HepG2 (cell line): Measurements from ENCODE around the gene RASGRP2. TPM values are rescaled to one million over a fixed set of nuclear protein-coding genes. Genes with fewer than 3 reads are reported as not detected.

Experiments used
- ATAC-seq: fragments of 200-7000 bp; cut with Tn5 transposase; 3 replicates; pipeline ENCODE4 v1.9.1; 2020; ENCODE audit warnings: mild to moderate bottlenecking, moderate library complexity
- BruUV-seq: library from RNA; stranded (reverse); fragments of 400-500 nt; replicated peaks from 2 replicates; lab custom pipeline; 2021; lab: Mats Ljungman, UMichigan
- CTCF ChIA-PET: fragments of 300-600 bp; formaldehyde crosslinking; extraction: SDS; loops from one replicate; lab custom pipeline; 2021; ENCODE audit warnings: low total read pairs, inconsistent platforms, low intra/inter-chr PET ratio; lab: Yijun Ruan, JAX
- POLR2A ChIA-PET: fragments of 350-600 bp; sonication (Branson Sonifier 250); formaldehyde crosslinking; loops from one replicate; lab custom pipeline; 2020; ENCODE audit warnings: antibody characterized with exemption, inconsistent platforms; lab: Yijun Ruan, JAX
- DNase-seq: peaks from one replicate; pipeline ENCODE4 v3.0.0-alpha.2; 2015; ENCODE audit warnings: low spot score
- FAIRE-seq: peaks from 3 replicates; lab custom pipeline; 2011; peaks lifted over from hg19 to GRCh38; lab: Jason Lieb, UNC
- H2AFZ ChIP-seq: one replicate; pipeline ENCODE4 v1.6.1; 2011; ENCODE audit warnings: low read length, inconsistent platforms
- H3K27ac ChIP-seq: fragments of 300-600 bp; 3 replicates; pipeline ENCODE4 v1.8.0; 2011; ENCODE audit warnings: mixed run types, mild to moderate bottlenecking, mixed read lengths, low read length, inconsistent platforms; ENCODE audit not compliant: insufficient read depth; ENCODE audit errors: extremely low read length
- H3K27me3 ChIP-seq, 2 experiments: fragments of 200-600 bp in 1 of 2; 2 replicates in 1 of 2; 3 replicates in 1 of 2; pipeline versions ENCODE4 v1.6.0 to v1.8.0; 2011; ENCODE audit warnings: low read length in 2 of 2, mild to moderate bottlenecking in 2 of 2, moderate library complexity in 2 of 2, inconsistent platforms in 1 of 2; ENCODE audit not compliant: insufficient read depth in 2 of 2, control insufficient read depth in 1 of 2
- H3K36me3 ChIP-seq, 2 experiments: fragments of 200-600 bp in 1 of 2; replicated peaks in 1 of 2; 2 replicates in 1 of 2; 3 replicates in 1 of 2; pipeline versions ENCODE4 v1.5.1 to v1.8.0; 2011; ENCODE audit warnings: low read length in 2 of 2, inconsistent platforms in 1 of 2; ENCODE audit not compliant: insufficient read depth in 2 of 2, control insufficient read depth in 1 of 2
- H3K4me1 ChIP-seq: 2 replicates; pipeline ENCODE4 v1.5.1; 2012; ENCODE audit warnings: low read length, inconsistent platforms; ENCODE audit not compliant: insufficient read depth
- H3K4me2 ChIP-seq: 2 replicates; pipeline ENCODE4 v1.6.0; 2011; ENCODE audit warnings: low read depth, low read length, inconsistent platforms
- H3K4me3 ChIP-seq, 3 experiments: fragments of 200-600 bp in 1 of 3; sonication (generic), shearing (Covaris generic) in 1 of 3; replicated peaks in 1 of 3; 2 replicates each; pipeline ENCODE4 v1.5.1; 2011 to 2016; ENCODE audit warnings: low read length in 3 of 3, inconsistent platforms in 2 of 3, low read depth in 2 of 3, mild to moderate bottlenecking in 2 of 3, control low read depth in 1 of 3, mixed read lengths in 1 of 3; ENCODE audit not compliant: insufficient read depth in 1 of 3
- H3K79me2 ChIP-seq: one replicate; pipeline ENCODE4 v1.6.1; 2011; ENCODE audit warnings: low read length, inconsistent platforms; ENCODE audit not compliant: insufficient read depth
- H3K9ac ChIP-seq: 2 replicates; pipeline ENCODE4 v1.6.0; 2011; ENCODE audit warnings: mild to moderate bottlenecking, low read depth, low read length, inconsistent platforms; ENCODE audit not compliant: insufficient read depth
- H3K9me3 ChIP-seq: 2 replicates; pipeline ENCODE4 v1.5.1; 2012; ENCODE audit warnings: mild to moderate bottlenecking, low read length
- H4K20me1 ChIP-seq: 2 replicates; pipeline ENCODE4 v1.6.0; 2011; ENCODE audit warnings: inconsistent platforms, mild to moderate bottlenecking, low read length, moderate library complexity; ENCODE audit not compliant: insufficient read depth
- CBX1 ChIP-seq: IDR thresholded peaks from one replicate; pipeline ENCODE4 v1.6.1; 2016; ENCODE audit warnings: antibody characterized with exemption, low read depth
- CSRNP1 ChIP-seq: sonication (generic); formaldehyde crosslinking; IDR thresholded peaks from 2 replicates; pipeline ENCODE4 v1.8.1; 2023; ENCODE audit warnings: mild to moderate bottlenecking, missing genetic modification reagents
- EHMT2 ChIP-seq: fragments of 200-600 bp; sonication (generic); IDR thresholded peaks from 2 replicates; pipeline ENCODE4 v1.7.0; 2017; ENCODE audit warnings: antibody characterized with exemption, low read depth, low read length, borderline replicate concordance
- MED8 ChIP-seq: sonication (generic); formaldehyde crosslinking; IDR thresholded peaks from 2 replicates; pipeline ENCODE4 v1.8.1; 2023; ENCODE audit warnings: mild to moderate bottlenecking, missing genetic modification reagents; ENCODE audit not compliant: insufficient replicate concordance
- NR2F6 ChIP-seq, 2 experiments: IDR thresholded peaks; 2 replicates each; pipeline ENCODE4 v1.6.1; 2016; ENCODE audit warnings: antibody characterized with exemption in 1 of 2, mild to moderate bottlenecking in 1 of 2
- PRMT3 ChIP-seq: sonication (generic); formaldehyde crosslinking; IDR thresholded peaks from 2 replicates; pipeline ENCODE4 v1.8.1; 2022; ENCODE audit warnings: low read depth, mild to moderate bottlenecking, moderate library complexity, missing genetic modification reagents, borderline replicate concordance
- SIN3B ChIP-seq: fragments of 150-350 bp; IDR thresholded peaks from 2 replicates; pipeline ENCODE4 v1.6.1; 2014; ENCODE audit warnings: low read length
- TCF7 ChIP-seq: sonication (generic); IDR thresholded peaks from 2 replicates; pipeline ENCODE4 v1.6.1; 2016; ENCODE audit warnings: antibody characterized with exemption, low read depth
- ZBTB3 ChIP-seq: sonication (generic); formaldehyde crosslinking; IDR thresholded peaks from 2 replicates; pipeline ENCODE4 v1.4.0; 2020; ENCODE audit warnings: low read depth, mild to moderate bottlenecking, moderate library complexity, missing genetic modification reagents, borderline replicate concordance
- ZNF160 ChIP-seq: sonication (generic); formaldehyde crosslinking; IDR thresholded peaks from 2 replicates; pipeline ENCODE4 v1.8.0; 2022; ENCODE audit warnings: mild to moderate bottlenecking, inconsistent platforms, missing genetic modification reagents
- ZNF224 ChIP-seq: sonication (generic); formaldehyde crosslinking; IDR thresholded peaks from 2 replicates; pipeline ENCODE4 v1.5.0; 2020; ENCODE audit warnings: mild to moderate bottlenecking, missing genetic modification reagents
- ZNF281 ChIP-seq: sonication (generic); formaldehyde crosslinking; IDR thresholded peaks from 2 replicates; pipeline ENCODE4 v1.4.0; 2020; ENCODE audit warnings: missing genetic modification reagents, borderline replicate concordance
- ZSCAN29 ChIP-seq: sonication (generic); formaldehyde crosslinking; conservative IDR thresholded peaks from 2 replicates; pipeline ENCODE4 v1.4.0; 2020; ENCODE audit warnings: mild to moderate bottlenecking, missing genetic modification reagents
- WGBS: methylation state at CpG from one replicate; pipeline ENCODE4 v1.1.6; 2017; ENCODE audit warnings: low lambda C conversion rate; 5-methylcytosine and 5-hydroxymethylcytosine counted together
- in situ Hi-C: cut with HindIII; loops from 2 replicates; pipeline ENCODE4 v1.10.0; 2017; ENCODE audit warnings: low pct_unique_long_range_greater_than_20kb; ENCODE audit not compliant: extremely low pct_ligation_motif_present
- intact Hi-C: fragments of 100-400 bp; cut with micrococcal nuclease; formaldehyde crosslinking; loops from one replicate; pipeline ENCODE4 v1.10.0; 2022; ENCODE audit not compliant: unreplicated experiment
- polyA plus RNA-seq, 8 experiments: library from polyadenylated mRNA; depleted of rRNA in 3 of 8; stranded (reverse) in 7 of 8; unstranded in 1 of 8; fragments of >200 nt; fragmentation: Illumina TruSeq in 4 of 8; extraction: Trizol in 4 of 8; gene quantifications; 2 replicates each; pipeline versions ENCODE4 v1.2.1 to v1.2.3, GENCODE V29; 2011 to 2016; ENCODE audit warnings: low read depth in 4 of 8, missing spikeins in 1 of 8, mixed read lengths in 1 of 8; ENCODE audit not compliant: insufficient read depth in 1 of 8
- total RNA-seq, 5 experiments: library from RNA; depleted of rRNA; stranded (reverse); fragments of >200 nt; fragmentation: Illumina TruSeq; extraction: Trizol; gene quantifications; 2 replicates each; pipeline ENCODE4 v1.2.3, GENCODE V29; 2016; ENCODE audit warnings: low read depth in 1 of 5
- TF ChIP-seq, protein P1 (sequence below): sonication (generic); formaldehyde crosslinking; IDR thresholded peaks from 2 replicates; pipeline ENCODE4 v1.4.0; 2020; ENCODE audit warnings: missing genetic modification reagents

Gene RASGRP2
- total and polyA plus RNA-seq, 2 of the 13 experiments (the other 11 are each of a cell fraction or from before 2014, with no cell fraction given) = 0.61 TPM; not detected in 1

DNA sequence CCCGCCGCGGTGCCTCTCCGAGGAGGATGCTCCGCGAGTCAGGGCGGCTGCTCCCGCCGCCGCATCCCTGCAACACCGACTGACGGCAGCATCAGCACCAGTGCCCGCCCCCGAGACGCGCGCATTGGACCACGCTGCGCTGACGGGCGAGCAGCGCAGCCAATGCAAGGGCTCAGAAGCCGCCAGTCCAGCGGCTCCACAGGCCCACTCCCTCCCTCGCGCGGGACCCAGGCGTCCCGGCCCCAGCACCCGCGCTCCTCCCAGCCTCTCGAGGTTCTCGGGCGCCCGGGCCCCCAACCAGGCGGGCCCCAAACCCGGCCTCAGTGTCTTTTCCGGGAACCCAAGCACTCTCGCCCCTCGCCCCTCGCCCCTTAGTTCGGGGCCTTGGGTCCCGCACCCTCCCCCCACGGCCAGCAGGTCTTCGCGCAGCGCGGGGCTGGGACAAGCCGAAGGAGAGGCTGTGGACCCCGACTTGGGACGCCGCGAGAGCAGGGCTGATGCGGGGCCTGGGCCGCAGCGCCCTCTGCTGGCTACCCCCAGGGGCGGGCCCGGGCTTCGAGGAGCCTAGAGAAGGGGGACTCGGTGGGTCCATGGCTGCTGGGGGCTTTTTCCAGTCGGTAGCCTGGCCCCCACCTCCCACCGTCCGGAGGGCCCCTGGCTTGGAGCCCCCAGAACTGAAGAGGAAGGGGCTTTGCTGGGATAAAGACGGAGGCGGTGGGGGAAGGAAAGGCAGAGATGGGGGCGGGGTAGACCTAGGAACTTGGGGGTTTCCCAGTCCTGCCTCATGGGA is 20.6 kb downstream of the RASGRP2 start, which contains the start of gene NRXN2 (continued):
- TF ChIP-seq, protein P1, sequence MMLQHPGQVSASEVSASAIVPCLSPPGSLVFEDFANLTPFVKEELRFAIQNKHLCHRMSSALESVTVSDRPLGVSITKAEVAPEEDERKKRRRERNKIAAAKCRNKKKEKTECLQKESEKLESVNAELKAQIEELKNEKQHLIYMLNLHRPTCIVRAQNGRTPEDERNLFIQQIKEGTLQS (CRISPR knock-in tag) = no peak
- no peak for TF ChIP-seq ZNF160 (CRISPR knock-in tag)

- Histone ChIP-seq H3K36me3 (no peaks in the 10 kb centered on the region), H4K20me1 (no peaks in the 10 kb centered on the region), H3K4me2 (no peak overlapping the region), H3K27me3 (peaks cover 3 to 48% of the 10 kb centered on the region in 2 experiments), H3K9ac (no peak overlapping the region), H3K4me1 (peaks cover 34% of the 10 kb centered on the region), H3K4me3 (no peak overlapping the region), H3K27ac (no peak overlapping the region), H3K79me2 (no peaks in the 10 kb centered on the region), H3K9me3 (no peaks in the 10 kb centered on the region), H2AFZ (no peak overlapping the region)
- no peak for DNase-seq
- in situ Hi-C loops = no loop called here
- ATAC-seq = no peak
- CTCF ChIA-PET = interaction anchor here (0.8 kb wide), 1 partner anchor 34 kb away, joined by 4 read pairs; no protein-coding TSS in a partner anchor
- WGBS = 26% methylated on average over 24 of the region's 36 CpGs
- FAIRE-seq = no peak
- TF ChIP-seq SIN3B (no peak), CSRNP1 (CRISPR knock-in tag) (no peak), PRMT3 (CRISPR knock-in tag) (no peak), NR2F6 (IDR thresholded peaks at IDR 0.05) (no peak), NR2F6 (CRISPR knock-in tag; IDR thresholded peaks at IDR 0.05) (no peak), TCF7 (no peak), CBX1 (no peak), ZBTB3 (CRISPR knock-in tag) (no peak), ZNF281 (CRISPR knock-in tag) (no peak), ZSCAN29 (no peak), ZNF224 (CRISPR knock-in tag) (no peak), EHMT2 (no peak), MED8 (CRISPR knock-in tag) (no peak)
- POLR2A ChIA-PET = no interaction called here
- intact Hi-C loops = no loop called here
- no TSS peak for BruUV-seq
These were observed 21.5 kb downstream of the RASGRP2 start for GRCh38 chr11:64722141-64723065.
